Fibroblast of lung (primary cell): Measurements from ENCODE around the gene ELFN2. TPM values are rescaled to one million over a fixed set of nuclear protein-coding genes. Genes with fewer than 3 reads are reported as not detected.

Experiments used
- DNase-seq, 2 donors: peaks; one replicate each; pipeline versions ENCODE4 v3.0.0 to v3.0.0-alpha.2; 2010; ENCODE audit warnings: low read depth in 2 of 2
- H2AFZ ChIP-seq: 2 replicates; pipeline ENCODE4 v1.5.1; 2012; ENCODE audit warnings: low read length, control low read depth, inconsistent platforms
- H3K27ac ChIP-seq: 2 replicates; pipeline ENCODE4 v1.5.1; 2011; ENCODE audit warnings: low read length, control low read depth; ENCODE audit not compliant: insufficient read depth
- H3K27me3 ChIP-seq: 2 replicates; pipeline ENCODE4 v1.5.1; 2011; ENCODE audit warnings: mild to moderate bottlenecking, low read length; ENCODE audit not compliant: control insufficient read depth, insufficient read depth
- H3K36me3 ChIP-seq: 2 replicates; pipeline ENCODE4 v1.5.1; 2011; ENCODE audit warnings: low read length; ENCODE audit not compliant: control insufficient read depth, insufficient read depth
- H3K4me1 ChIP-seq: 2 replicates; pipeline ENCODE4 v1.5.1; 2011; ENCODE audit warnings: low read length; ENCODE audit not compliant: control insufficient read depth, insufficient read depth; ENCODE audit errors: extremely low read depth
- H3K4me2 ChIP-seq: 2 replicates; pipeline ENCODE4 v1.5.1; 2011; ENCODE audit warnings: low read length, control low read depth; ENCODE audit not compliant: insufficient read depth; ENCODE audit errors: extremely low read depth
- H3K4me3 ChIP-seq, 4 experiments: fragments of 200-600 bp in 1 of 4; sonication (generic) in 1 of 4; replicated peaks in 1 of 4; 2 replicates each; pipeline ENCODE4 v1.5.1; 2011 to 2016; ENCODE audit warnings: low read length in 4 of 4, low read depth in 3 of 4, mild to moderate bottlenecking in 3 of 4, control low read depth in 2 of 4, inconsistent platforms in 1 of 4, mixed read lengths in 1 of 4; ENCODE audit not compliant: insufficient read depth in 1 of 4; ENCODE audit errors: control extremely low read depth in 1 of 4
- H3K79me2 ChIP-seq: 2 replicates; pipeline ENCODE4 v1.5.1; 2012; ENCODE audit warnings: mild to moderate bottlenecking, low read length, inconsistent platforms; ENCODE audit not compliant: control insufficient read depth, insufficient read depth
- H3K9ac ChIP-seq: 2 replicates; pipeline ENCODE4 v1.5.1; 2011; ENCODE audit warnings: mild to moderate bottlenecking, low read length, control low read depth; ENCODE audit not compliant: insufficient read depth
- H3K9me3 ChIP-seq: 2 replicates; pipeline ENCODE4 v1.5.1; 2012; ENCODE audit warnings: low read depth, low read length; ENCODE audit not compliant: control insufficient read depth, insufficient read depth
- H4K20me1 ChIP-seq: 2 replicates; pipeline ENCODE4 v1.5.1; 2011; ENCODE audit warnings: low read length; ENCODE audit not compliant: control insufficient read depth, insufficient read depth; ENCODE audit errors: extremely low read depth
- CTCF ChIP-seq, 2 donors: IDR thresholded peaks in 1 of 2; conservative IDR thresholded peaks in 1 of 2; 1 replicate in 1 of 2; 2 replicates in 1 of 2; pipeline ENCODE4 v1.5.1; 2011 to 2012; ENCODE audit warnings: low read length in 2 of 2, control low read depth in 1 of 2, inconsistent platforms in 1 of 2, low read depth in 1 of 2, mild to moderate bottlenecking in 1 of 2
- EZH2 ChIP-seq: IDR thresholded peaks from 2 replicates; pipeline ENCODE4 v1.5.1; 2012; ENCODE audit warnings: low read length, control low read depth, mild to moderate bottlenecking; ENCODE audit errors: missing control alignments
- polyA plus RNA-seq, 2 donors: library from polyadenylated mRNA; depleted of rRNA in 1 of 2; stranded (reverse) in 1 of 2; unstranded in 1 of 2; fragments of >200 nt; gene quantifications; 2 replicates each; pipeline ENCODE4 v1.2.1, GENCODE V29; 2011 to 2012; ENCODE audit warnings: missing spikeins in 1 of 2
- total RNA-seq: library from RNA; depleted of rRNA; stranded (reverse); fragments of >200 nt; gene quantifications from 2 replicates; pipeline ENCODE4 v1.2.1, GENCODE V29; 2014

ELFN2 gene
- total and polyA plus RNA-seq, 2 donors (not counting 1 experiment from before 2014, with no cell fraction given) = under 0.01 to 0.02 TPM

GRCh38 chr22:37410174-37411055 lies 16.9 kb downstream of the ELFN2 start:
- no peaks in the 10 kb centered on the region for H3K4me1 ChIP-seq
- no peaks in the 10 kb centered on the region for H3K79me2 ChIP-seq
- H3K27me3 ChIP-seq = peaks cover 11% of the 10 kb centered on the region
- no peak overlapping the region for H3K4me2 ChIP-seq
- no peak for TF ChIP-seq CTCF (conservative IDR thresholded peaks at IDR 0.05 in 1 of 2, IDR thresholded peaks at IDR 0.05 in 1 of 2; ENCODE audit: low read depth in 1 of 2, low read length in 2 of 2)
- TF ChIP-seq EZH2 = no peak
- no peak overlapping the region for H2AFZ ChIP-seq
- no peak for DNase-seq
- H3K27ac ChIP-seq = no peak overlapping the region
- no peaks in the 10 kb centered on the region for H4K20me1 ChIP-seq
- H3K9ac ChIP-seq = no peak overlapping the region
- no peaks in the 10 kb centered on the region for H3K36me3 ChIP-seq
- H3K9me3 ChIP-seq = no peaks in the 10 kb centered on the region
- no peak overlapping the region for H3K4me3 ChIP-seq

GRCh38 chr22:37409459-37410050 lies 17.7 kb downstream of the ELFN2 start:
- peaks cover 5% of the 10 kb centered on the region for H3K27me3 ChIP-seq
- H3K9ac ChIP-seq = no peak overlapping the region
- no peak overlapping the region for H3K4me3 ChIP-seq
- no peak overlapping the region for H2AFZ ChIP-seq
- H3K27ac ChIP-seq = no peak overlapping the region
- H3K4me2 ChIP-seq = no peak overlapping the region
- no peaks in the 10 kb centered on the region for H3K36me3 ChIP-seq
- no peak for TF ChIP-seq CTCF (conservative IDR thresholded peaks at IDR 0.05 in 1 of 2, IDR thresholded peaks at IDR 0.05 in 1 of 2; ENCODE audit: low read depth in 1 of 2, low read length in 2 of 2)
- no peak for TF ChIP-seq EZH2
- H3K79me2 ChIP-seq = no peaks in the 10 kb centered on the region
- DNase-seq = no peak
- no peaks in the 10 kb centered on the region for H3K4me1 ChIP-seq
- no peaks in the 10 kb centered on the region for H3K9me3 ChIP-seq
- H4K20me1 ChIP-seq = no peaks in the 10 kb centered on the region

GRCh38 chr22:37409031-37409430 lies 18.2 kb downstream of the ELFN2 start:
- H3K4me1 ChIP-seq = no peaks in the 10 kb centered on the region
- no peaks in the 10 kb centered on the region for H3K36me3 ChIP-seq
- H3K79me2 ChIP-seq = no peaks in the 10 kb centered on the region
- no peak for TF ChIP-seq EZH2
- no peak for TF ChIP-seq CTCF (conservative IDR thresholded peaks at IDR 0.05 in 1 of 2, IDR thresholded peaks at IDR 0.05 in 1 of 2; ENCODE audit: low read depth in 1 of 2, low read length in 2 of 2)
- H4K20me1 ChIP-seq = no peaks in the 10 kb centered on the region
- H3K4me3 ChIP-seq = no peak overlapping the region
- no peak overlapping the region for H3K4me2 ChIP-seq
- no peak for DNase-seq
- H3K9ac ChIP-seq = no peak overlapping the region
- H2AFZ ChIP-seq = no peak overlapping the region
- no peak overlapping the region for H3K27ac ChIP-seq
- no peaks in the 10 kb centered on the region for H3K27me3 ChIP-seq
- no peaks in the 10 kb centered on the region for H3K9me3 ChIP-seq
